MCF 10A (cell line): Measurements from ENCODE around the gene DPPA5. TPM values are rescaled to one million over a fixed set of nuclear protein-coding genes. Genes with fewer than 3 reads are reported as not detected.
A peak's percentile ranks its signal among the peaks of the same experiment; 100 is the strongest.
"Not testable (repeated sequence)": the region's sequence is repeated elsewhere in the genome, so short reads cannot be mapped to it uniquely, and the experiment has no call there.

Experiments used
- BruUV-seq: library from RNA; stranded (reverse); fragments of 400-500 nt; replicated peaks from 2 replicates; lab custom pipeline; 2021; lab: Mats Ljungman, UMichigan
- CTCF ChIA-PET: fragments of 300-600 bp; sonication (Branson Sonifier 250); formaldehyde crosslinking; extraction: SDS; loops from one replicate; lab custom pipeline; 2021; ENCODE audit warnings: antibody characterized with exemption, inconsistent platforms; lab: Yijun Ruan, JAX
- POLR2A ChIA-PET: fragments of 300-600, 350-650 bp; sonication (Branson Sonifier 250); formaldehyde crosslinking; extraction: SDS; loops from one replicate; lab custom pipeline; 2020; ENCODE audit warnings: antibody characterized with exemption, inconsistent platforms; lab: Yijun Ruan, JAX
- DNase-seq: peaks from one replicate; pipeline ENCODE4 v3.0.0-alpha.2; 2018; ENCODE audit not compliant: unreplicated experiment
- H3K27ac Mint-ChIP-seq: one replicate; pipeline ENCODE4 v1.8.0; 2022; ENCODE audit warnings: mild to moderate bottlenecking, low read depth, mixed read lengths; ENCODE audit not compliant: unreplicated experiment
- H3K27me3 Mint-ChIP-seq: one replicate; pipeline ENCODE4 v1.8.0; 2022; ENCODE audit warnings: mixed read lengths; ENCODE audit not compliant: insufficient read depth, unreplicated experiment
- H3K36me3 Mint-ChIP-seq: one replicate; pipeline ENCODE4 v1.8.0; 2022; ENCODE audit warnings: mild to moderate bottlenecking, moderate library complexity, mixed read lengths; ENCODE audit not compliant: insufficient read depth, unreplicated experiment
- H3K4me1 Mint-ChIP-seq: one replicate; pipeline ENCODE4 v1.8.0; 2022; ENCODE audit warnings: mixed read lengths; ENCODE audit not compliant: insufficient read depth, unreplicated experiment
- H3K4me3 Mint-ChIP-seq: one replicate; pipeline ENCODE4 v1.8.0; 2022; ENCODE audit warnings: mild to moderate bottlenecking, moderate library complexity, mixed read lengths; ENCODE audit not compliant: unreplicated experiment
- H3K9me3 Mint-ChIP-seq: one replicate; pipeline ENCODE4 v1.8.0; 2022; ENCODE audit warnings: mixed read lengths; ENCODE audit not compliant: unreplicated experiment
- intact Hi-C: fragments of 100-400 bp; cut with micrococcal nuclease; formaldehyde crosslinking; loops from 2 replicates; pipeline ENCODE4 v1.14.1; 2022
- total RNA-seq: library from RNA; stranded (reverse); gene quantifications from 2 replicates; pipeline ENCODE4 v1.2.3, GENCODE V29; 2022
- TF ChIP-seq, protein P1 (sequence below): fragments of 200-600 bp; IDR thresholded peaks from one replicate; pipeline ENCODE4 v1.8.0; 2022; ENCODE audit warnings: antibody characterized with exemption, mild to moderate bottlenecking; ENCODE audit not compliant: unreplicated experiment

Gene DPPA5
- total RNA-seq, 1 experiment from 2014 or later: not detected

DNA sequence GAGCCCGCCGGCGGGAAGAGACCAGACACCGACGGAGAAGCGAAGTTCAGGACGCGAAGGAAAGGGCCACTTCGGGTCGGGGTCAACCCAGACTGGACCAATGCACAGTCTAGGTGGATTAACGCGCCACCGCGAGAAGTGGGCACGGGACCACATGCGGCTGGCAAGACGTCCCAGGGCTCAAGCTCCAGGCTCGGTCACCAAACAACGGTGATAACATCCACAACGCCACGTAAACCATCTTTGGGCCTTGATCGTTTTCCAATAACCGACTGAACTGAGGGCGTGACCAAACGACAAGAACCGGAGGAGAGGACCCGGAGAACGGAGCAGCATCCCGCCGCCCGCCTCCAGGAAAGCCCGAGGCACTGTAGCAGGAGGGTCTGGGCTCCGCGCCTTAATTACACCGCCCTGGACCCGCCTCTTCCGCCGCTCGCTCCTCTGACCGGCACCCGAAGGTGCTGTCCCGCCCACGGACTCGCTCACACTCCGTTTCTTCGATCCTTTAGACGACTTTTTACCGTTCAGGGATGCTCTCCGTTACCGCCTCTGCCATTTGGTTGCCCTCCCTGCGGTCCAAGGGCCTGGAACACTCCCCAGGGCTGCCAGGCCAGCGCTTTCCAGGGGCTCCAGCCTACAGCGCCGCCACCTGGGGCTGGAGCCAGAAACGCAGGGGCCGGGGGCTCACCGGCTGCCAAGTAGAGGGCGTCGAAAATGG lies 44.1 kb downstream of the DPPA5 start:
- TF ChIP-seq, protein P1, sequence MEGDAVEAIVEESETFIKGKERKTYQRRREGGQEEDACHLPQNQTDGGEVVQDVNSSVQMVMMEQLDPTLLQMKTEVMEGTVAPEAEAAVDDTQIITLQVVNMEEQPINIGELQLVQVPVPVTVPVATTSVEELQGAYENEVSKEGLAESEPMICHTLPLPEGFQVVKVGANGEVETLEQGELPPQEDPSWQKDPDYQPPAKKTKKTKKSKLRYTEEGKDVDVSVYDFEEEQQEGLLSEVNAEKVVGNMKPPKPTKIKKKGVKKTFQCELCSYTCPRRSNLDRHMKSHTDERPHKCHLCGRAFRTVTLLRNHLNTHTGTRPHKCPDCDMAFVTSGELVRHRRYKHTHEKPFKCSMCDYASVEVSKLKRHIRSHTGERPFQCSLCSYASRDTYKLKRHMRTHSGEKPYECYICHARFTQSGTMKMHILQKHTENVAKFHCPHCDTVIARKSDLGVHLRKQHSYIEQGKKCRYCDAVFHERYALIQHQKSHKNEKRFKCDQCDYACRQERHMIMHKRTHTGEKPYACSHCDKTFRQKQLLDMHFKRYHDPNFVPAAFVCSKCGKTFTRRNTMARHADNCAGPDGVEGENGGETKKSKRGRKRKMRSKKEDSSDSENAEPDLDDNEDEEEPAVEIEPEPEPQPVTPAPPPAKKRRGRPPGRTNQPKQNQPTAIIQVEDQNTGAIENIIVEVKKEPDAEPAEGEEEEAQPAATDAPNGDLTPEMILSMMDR: peak; percentile 31
- ChIA-PET POLR2A (interaction anchor here (0.7 to 1.8 kb wide), 6 partner anchors 17 to 715 kb away, joined by 3 to 6 read pairs (median 4); partner anchors contain the start of gene SLC17A5), CTCF (interaction anchor here (0.6 to 1.9 kb wide), 14 partner anchors 14 to 878 kb away, joined by 3 to 11 read pairs (median 4); no protein-coding TSS in a partner anchor)
- H3K36me3 Mint-ChIP-seq: peaks cover 5% of the 10 kb centered on the region
- peak overlapping the region; percentile 92 for H3K27ac Mint-ChIP-seq
- no peaks in the 10 kb centered on the region for H3K27me3 Mint-ChIP-seq
- peaks cover 4% of the 10 kb centered on the region for H3K4me1 Mint-ChIP-seq
- intact Hi-C loops: loop anchor here (1.0 kb wide), 1 partner anchor 74 kb away; no protein-coding TSS in a partner anchor
- BruUV-seq: TSS peak; percentile 38
- no peaks in the 10 kb centered on the region for H3K9me3 Mint-ChIP-seq
- DNase-seq: peak; percentile 59
- H3K4me3 Mint-ChIP-seq: peak overlapping the region; percentile 98

GRCh38 chr6:73309535-73309784 lies 44.6 kb downstream of the DPPA5 start:
- Mint-ChIP-seq H3K4me1 (peaks cover 4% of the 10 kb centered on the region), H3K36me3 (peaks cover 5% of the 10 kb centered on the region), H3K27ac (peak overlapping the region; percentile 92), H3K27me3 (no peaks in the 10 kb centered on the region), H3K4me3 (peak overlapping the region; percentile 98), H3K9me3 (no peaks in the 10 kb centered on the region)
- ChIA-PET POLR2A (interaction anchor here (0.7 to 1.8 kb wide), 9 partner anchors 17 to 714 kb away, joined by 3 to 6 read pairs (median 3); partner anchors contain the start of genes CGAS and SLC17A5), CTCF (interaction anchor here (0.5 to 1.9 kb wide), 15 partner anchors 14 to 925 kb away, joined by 3 to 11 read pairs (median 4); no protein-coding TSS in a partner anchor)
- intact Hi-C loops: no loop called here
- DNase-seq: no peak
- TF ChIP-seq, protein P1: no peak
- TSS peak; percentile 67 for BruUV-seq

DNA sequence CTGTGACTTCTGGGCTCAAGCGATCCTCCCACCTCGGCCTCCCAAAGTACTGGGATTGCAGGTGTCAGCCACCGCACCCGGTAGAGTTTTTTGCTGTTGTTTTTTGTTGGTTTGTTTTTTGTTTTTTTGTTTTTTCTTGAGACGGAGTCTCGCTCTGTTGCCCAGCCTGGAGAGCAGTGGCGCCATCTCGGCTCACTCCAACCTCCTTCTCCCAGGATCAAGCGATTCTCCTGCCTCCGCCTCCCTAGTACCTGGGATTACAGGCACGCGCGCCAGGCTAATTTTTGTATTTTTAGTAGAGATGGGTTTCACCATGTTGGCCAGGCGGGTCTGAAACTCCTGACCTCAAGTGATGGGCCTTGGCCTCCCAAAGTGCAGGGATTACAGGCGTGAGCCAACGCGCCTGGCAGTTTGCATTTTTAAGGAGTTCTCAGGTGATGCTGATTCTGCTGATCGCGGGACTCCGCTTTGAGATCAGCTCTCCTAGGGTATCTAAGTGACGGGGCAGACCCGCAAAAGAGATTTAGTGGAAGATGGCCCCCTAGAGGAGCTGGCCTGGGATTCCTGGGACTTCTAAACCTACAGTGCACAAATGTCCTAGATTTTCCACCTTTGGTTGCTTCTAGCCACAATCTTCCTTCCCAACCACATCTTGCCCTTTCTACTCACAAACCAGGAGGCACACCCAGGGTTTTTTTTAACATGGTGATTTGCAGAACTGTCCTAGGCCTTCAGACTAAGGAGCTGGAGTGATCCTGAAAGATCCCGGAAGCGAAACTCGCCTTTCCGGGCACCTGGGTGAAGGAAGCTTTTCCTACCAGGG lies 45.2 kb downstream of the DPPA5 start:
- intact Hi-C loops: no loop called here
- DNase-seq: peak; percentile 42
- Mint-ChIP-seq H3K36me3 (peaks cover 5% of the 10 kb centered on the region), H3K27me3 (no peaks in the 10 kb centered on the region), H3K4me3 (peak overlapping the region; percentile 98), H3K27ac (peak overlapping the region; percentile 92), H3K9me3 (no peaks in the 10 kb centered on the region), H3K4me1 (peaks cover 4% of the 10 kb centered on the region)
- TF ChIP-seq, protein P1: no peak
- ChIA-PET POLR2A (interaction anchor here (0.7 to 1.8 kb wide), 9 partner anchors 18 to 714 kb away, joined by 3 to 6 read pairs (median 3); partner anchors contain the start of genes CGAS and SLC17A5), CTCF (interaction anchor here (0.5 to 1.9 kb wide), 16 partner anchors 10 to 924 kb away, joined by 3 to 11 read pairs (median 4); no protein-coding TSS in a partner anchor)
- no TSS peak for BruUV-seq

GRCh38 chr6:73303773-73304172 lies 50.3 kb downstream of the DPPA5 start:
- H3K4me3 Mint-ChIP-seq, H3K4me1 Mint-ChIP-seq, DNase-seq, H3K27me3 Mint-ChIP-seq, intact Hi-C loops, H3K36me3 Mint-ChIP-seq, BruUV-seq, H3K9me3 Mint-ChIP-seq, H3K27ac Mint-ChIP-seq: not testable (repeated sequence)
- ChIA-PET POLR2A (interaction anchor here (0.6 to 0.9 kb wide), 2 partner anchors 13 to 18 kb away, joined by 3 read pairs; no protein-coding TSS in a partner anchor), CTCF (interaction anchor here (0.5 to 1.4 kb wide), 2 partner anchors 18 to 788 kb away, joined by 3 read pairs; no protein-coding TSS in a partner anchor)

Other genes starting within 250 kb of the DPPA5 start
- gene KHDC1L, start 128.8 kb downstream of the DPPA5 start, total RNA-seq: not detected in 2 replicates
- gene KHDC1, start 91.1 kb downstream of the DPPA5 start, total RNA-seq: 1.3 and 2.6 TPM in 2 replicates
- gene KHDC3L, start 8.4 kb upstream of the DPPA5 start, total RNA-seq: not detected in 2 replicates
- not detected in 2 replicates for gene OOEP, start 15.6 kb upstream of the DPPA5 start, total RNA-seq
- gene DDX43, start 40.6 kb upstream of the DPPA5 start, total RNA-seq: not detected in 2 replicates
- gene CGAS, start 98.0 kb upstream of the DPPA5 start, total RNA-seq: 11.6 and 14.1 TPM in 2 replicates
- 50.8 and 51.4 TPM in 2 replicates for gene MTO1, start 107.5 kb upstream of the DPPA5 start, total RNA-seq
- 13,507 and 14,346 TPM in 2 replicates for gene EEF1A1, start 166.8 kb upstream of the DPPA5 start, total RNA-seq